D721Med (cell line): Measurements from ENCODE around the gene CLEC2L.

Experiments used
- DNase-seq: peaks from one replicate; pipeline ENCODE4 v3.0.0; 2011; ENCODE audit warnings: low spot score; ENCODE audit not compliant: insufficient read length
- FAIRE-seq: peaks from 2 replicates; lab custom pipeline; 2011; peaks lifted over from hg19 to GRCh38; lab: Jason Lieb, UNC
- TF ChIP-seq, protein P1 (sequence below): IDR thresholded peaks from 2 replicates; pipeline ENCODE4 v1.5.1; 2012; ENCODE audit warnings: mild to moderate bottlenecking, control low read depth; ENCODE audit not compliant: insufficient read depth; ENCODE audit errors: missing control alignments

CLEC2L gene

GRCh38 chr7:139583826-139584553 is 60.5 kb downstream of the CLEC2L start:
- TF ChIP-seq, protein P1, sequence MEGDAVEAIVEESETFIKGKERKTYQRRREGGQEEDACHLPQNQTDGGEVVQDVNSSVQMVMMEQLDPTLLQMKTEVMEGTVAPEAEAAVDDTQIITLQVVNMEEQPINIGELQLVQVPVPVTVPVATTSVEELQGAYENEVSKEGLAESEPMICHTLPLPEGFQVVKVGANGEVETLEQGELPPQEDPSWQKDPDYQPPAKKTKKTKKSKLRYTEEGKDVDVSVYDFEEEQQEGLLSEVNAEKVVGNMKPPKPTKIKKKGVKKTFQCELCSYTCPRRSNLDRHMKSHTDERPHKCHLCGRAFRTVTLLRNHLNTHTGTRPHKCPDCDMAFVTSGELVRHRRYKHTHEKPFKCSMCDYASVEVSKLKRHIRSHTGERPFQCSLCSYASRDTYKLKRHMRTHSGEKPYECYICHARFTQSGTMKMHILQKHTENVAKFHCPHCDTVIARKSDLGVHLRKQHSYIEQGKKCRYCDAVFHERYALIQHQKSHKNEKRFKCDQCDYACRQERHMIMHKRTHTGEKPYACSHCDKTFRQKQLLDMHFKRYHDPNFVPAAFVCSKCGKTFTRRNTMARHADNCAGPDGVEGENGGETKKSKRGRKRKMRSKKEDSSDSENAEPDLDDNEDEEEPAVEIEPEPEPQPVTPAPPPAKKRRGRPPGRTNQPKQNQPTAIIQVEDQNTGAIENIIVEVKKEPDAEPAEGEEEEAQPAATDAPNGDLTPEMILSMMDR: no peak
- FAIRE-seq (no peak), DNase-seq (no peak)

DNA sequence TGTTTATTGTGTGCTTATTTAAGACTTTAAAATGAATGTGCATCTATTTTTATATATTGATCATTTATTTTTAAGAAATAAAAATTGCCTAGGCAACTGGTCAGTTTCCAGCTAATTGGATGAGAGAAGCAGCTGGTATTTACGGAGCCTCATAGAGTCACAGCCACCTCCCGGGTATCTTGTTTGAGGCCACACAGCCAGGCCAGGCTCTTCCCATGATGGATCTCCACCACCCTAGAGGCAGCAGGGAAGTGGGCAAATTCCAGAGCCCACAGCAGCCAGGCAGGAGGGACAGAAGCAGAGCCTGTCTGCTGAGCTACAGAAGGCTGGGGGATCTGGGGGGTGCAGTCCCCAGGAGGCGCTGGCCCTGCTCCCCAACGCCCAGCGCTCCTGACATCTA is 61.6 kb downstream of the CLEC2L start:
- DNase-seq (no peak), FAIRE-seq (no peak)
- TF ChIP-seq, protein P1: no peak

GRCh38 chr7:139586286-139586685 is 62.8 kb downstream of the CLEC2L start:
- FAIRE-seq (no peak), DNase-seq (no peak)
- TF ChIP-seq, protein P1: no peak

DNA sequence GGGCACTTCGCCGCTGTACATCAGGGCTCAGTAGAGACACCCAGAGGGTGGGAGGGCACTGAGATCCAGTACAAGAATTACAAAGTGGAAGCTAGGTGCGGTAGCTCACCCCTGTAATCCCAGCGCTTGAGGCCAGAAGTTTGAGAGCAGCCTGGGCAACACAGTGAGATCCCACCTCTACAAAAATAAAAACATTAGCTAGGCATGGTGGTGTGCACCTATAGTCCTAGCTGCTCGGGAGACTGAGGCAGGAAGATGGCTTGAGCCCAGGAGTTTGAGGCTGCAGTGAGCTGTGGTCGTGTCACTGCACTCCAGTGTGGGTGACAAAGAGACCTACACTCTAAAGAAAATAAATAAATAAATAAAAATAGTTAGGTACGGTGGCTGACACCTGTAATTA is 64.0 kb downstream of the CLEC2L start:
- DNase-seq (no peak), FAIRE-seq (no peak)
- TF ChIP-seq, protein P1: no peak

DNA sequence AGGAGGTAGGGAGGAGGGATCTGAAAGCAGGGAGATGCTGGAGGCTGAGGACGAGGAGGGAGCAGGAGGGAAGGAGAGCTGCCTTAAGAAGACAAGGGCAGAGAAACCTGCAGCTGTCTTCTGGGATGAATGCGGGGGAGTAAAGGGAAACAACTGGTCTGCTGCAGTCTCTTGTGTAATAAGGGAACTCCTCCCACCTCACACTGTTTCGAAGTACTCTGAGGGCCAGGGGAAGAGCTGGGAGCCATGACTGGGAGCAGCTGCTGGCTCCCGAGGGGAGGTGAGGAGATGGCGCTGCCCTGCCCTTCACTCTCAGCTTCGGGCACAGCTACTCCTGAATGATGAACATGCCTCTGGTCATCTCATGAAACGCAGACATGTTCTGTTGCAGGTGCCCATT is 65.1 kb downstream of the CLEC2L start:
- TF ChIP-seq, protein P1: no peak
- no peak for FAIRE-seq
- no peak for DNase-seq

GRCh38 chr7:139589474-139589873 is 66.0 kb downstream of the CLEC2L start:
- TF ChIP-seq, protein P1: no peak
- FAIRE-seq (no peak), DNase-seq (no peak)

GRCh38 chr7:139591550-139592195 is 68.2 kb downstream of the CLEC2L start:
- no peak for DNase-seq
- TF ChIP-seq, protein P1: no peak
- no peak for FAIRE-seq
